Neural progenitor cell (in vitro differentiated cells): ENCODE data around the gene FLII. TPM values are rescaled to one million over a fixed set of nuclear protein-coding genes. Genes with fewer than 3 reads are reported as not detected.

Experiments
- DNase-seq: peaks from one replicate; pipeline ENCODE4 v3.0.0-alpha.2; 2016; ENCODE audit warnings: low spot score
- H2AFZ ChIP-seq: fragments of 200-600 bp; sonication (generic); replicated peaks from 2 replicates; pipeline ENCODE4 v1.6.1; 2016; ENCODE audit warnings: antibody characterized with exemption
- H3F3A ChIP-seq: fragments of 200-600 bp; sonication (generic); 2 replicates; pipeline ENCODE4 v1.6.1; 2016; ENCODE audit warnings: antibody characterized with exemption, low read depth
- H3K27ac ChIP-seq: fragments of 200-600 bp; sonication (generic); 2 replicates; pipeline ENCODE4 v1.5.1; 2016; ENCODE audit warnings: mild to moderate bottlenecking
- H3K27me3 ChIP-seq: fragments of 200-600 bp; sonication (generic); 2 replicates; pipeline ENCODE4 v1.6.1; 2016; ENCODE audit warnings: mild to moderate bottlenecking, moderate library complexity
- H3K36me3 ChIP-seq: fragments of 200-600 bp; sonication (generic); 2 replicates; pipeline ENCODE4 v1.5.1; 2016
- H3K4me1 ChIP-seq: fragments of 200-600 bp; sonication (generic); 2 replicates; pipeline ENCODE4 v1.6.1; 2016; ENCODE audit warnings: mixed run types
- H3K4me2 ChIP-seq: fragments of 200-600 bp; sonication (generic); 2 replicates; pipeline ENCODE4 v1.6.1; 2016
- H3K4me3 ChIP-seq: fragments of 200-600 bp; sonication (generic); 2 replicates; pipeline ENCODE4 v1.5.1; 2016
- H3K79me2 ChIP-seq: fragments of 200-600 bp; sonication (generic); 2 replicates; pipeline ENCODE4 v1.6.1; 2016; ENCODE audit warnings: low read depth
- H3K9ac ChIP-seq: fragments of 200-600 bp; sonication (generic); 2 replicates; pipeline ENCODE4 v1.6.1; 2016
- H3K9me3 ChIP-seq: fragments of 200-600 bp; sonication (generic); 2 replicates; pipeline ENCODE4 v1.5.1; 2016; ENCODE audit warnings: low read depth
- H4K20me1 ChIP-seq: fragments of 200-600 bp; sonication (generic); 2 replicates; pipeline ENCODE4 v1.6.1; 2016; ENCODE audit warnings: low read depth
- H3K27ac Mint-ChIP-seq: 3 replicates; pipeline ENCODE4 v1.8.0; 2021; ENCODE audit warnings: mixed read lengths
- H3K27me3 Mint-ChIP-seq: 2 replicates; pipeline ENCODE4 v1.8.0; 2022; ENCODE audit warnings: low read depth, mild to moderate bottlenecking, inconsistent platforms, moderate library complexity, mixed read lengths; ENCODE audit not compliant: insufficient read depth
- H3K36me3 Mint-ChIP-seq: 3 replicates; pipeline ENCODE4 v1.8.0; 2021; ENCODE audit warnings: mixed read lengths
- H3K4me1 Mint-ChIP-seq: 3 replicates; pipeline ENCODE4 v1.8.0; 2021; ENCODE audit warnings: mixed read lengths
- H3K4me3 Mint-ChIP-seq: 3 replicates; pipeline ENCODE4 v1.8.0; 2021; ENCODE audit warnings: mild to moderate bottlenecking, moderate library complexity, mixed read lengths
- H3K9me3 Mint-ChIP-seq: 3 replicates; pipeline ENCODE4 v1.8.0; 2020; ENCODE audit warnings: mixed read lengths
- EZH2 ChIP-seq: fragments of 200-600 bp; sonication (generic); IDR thresholded peaks from 2 replicates; pipeline ENCODE4 v1.6.1; 2017; ENCODE audit warnings: antibody characterized with exemption, mild to moderate bottlenecking, moderate library complexity
- EZH2phosphoT487 ChIP-seq: fragments of 200-600 bp; sonication (generic); IDR thresholded peaks from 2 replicates; pipeline ENCODE4 v1.6.1; 2017; ENCODE audit warnings: antibody characterized with exemption
- total RNA-seq: library from RNA; depleted of rRNA; stranded (reverse); fragments of >200 nt; gene quantifications from 2 replicates; pipeline ENCODE4 v1.2.3, GENCODE V29; 2015; ENCODE audit warnings: low replicate concordance
- TF ChIP-seq, protein P1 (sequence below): fragments of 200-600 bp; sonication (generic); IDR thresholded peaks from 2 replicates; pipeline ENCODE4 v1.5.1; 2017; ENCODE audit warnings: antibody characterized with exemption, mild to moderate bottlenecking

Gene FLII
- total RNA-seq, 1 donor from 2014 or later = 117 TPM

DNA sequence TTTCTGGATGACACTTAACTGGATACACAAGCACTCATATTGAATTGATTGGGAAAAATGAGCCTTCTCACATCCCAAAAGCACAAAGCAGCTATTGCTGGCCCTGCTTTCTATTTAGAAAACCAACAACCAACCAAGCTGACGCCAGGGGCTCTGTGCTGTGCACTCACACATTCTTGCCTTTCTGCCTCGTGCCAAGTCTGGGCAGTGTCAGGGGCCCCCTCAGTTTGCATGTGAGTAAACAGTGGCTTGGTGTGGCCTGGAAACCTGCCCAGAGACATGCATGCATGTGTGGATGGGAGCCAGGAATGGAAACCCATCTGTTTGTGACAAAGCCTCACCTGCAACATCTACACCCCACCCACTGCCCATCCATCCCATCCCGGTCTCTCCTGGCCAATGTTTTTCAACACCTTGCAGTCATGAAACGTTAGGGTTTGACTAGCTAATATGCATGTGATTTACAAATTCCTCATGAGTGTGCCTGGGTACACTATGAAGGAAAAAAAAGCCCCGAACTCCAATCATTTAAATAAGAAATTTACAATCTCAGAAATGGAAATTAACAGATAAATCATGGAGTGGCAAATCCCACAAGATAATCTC, 22.3 kb upstream of the FLII start:
- no peak for DNase-seq
- peaks cover 37% of the 10 kb centered on the region for H3K36me3 Mint-ChIP-seq

DNA sequence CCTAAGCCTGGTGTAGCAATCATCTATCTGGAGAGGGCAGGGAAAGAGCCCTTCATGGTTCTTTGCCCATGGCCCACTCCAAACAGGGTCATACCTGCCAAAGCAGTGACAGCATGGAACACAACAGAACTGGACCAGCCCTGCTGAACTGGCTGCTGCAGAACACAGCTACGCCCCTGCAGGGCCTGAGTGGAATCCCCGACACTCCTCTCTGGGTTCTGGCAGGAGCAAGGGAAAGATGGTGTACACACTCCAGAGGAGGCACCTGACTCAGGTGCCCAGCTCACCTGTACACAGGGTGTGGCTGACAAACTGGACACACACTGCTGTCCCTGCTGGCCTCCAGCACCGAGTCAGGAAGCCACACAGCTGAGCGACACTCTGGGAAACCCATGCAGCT, 21.7 kb upstream of the FLII start:
- no peak for TF ChIP-seq EZH2phosphoT487
- TF ChIP-seq, protein P1, sequence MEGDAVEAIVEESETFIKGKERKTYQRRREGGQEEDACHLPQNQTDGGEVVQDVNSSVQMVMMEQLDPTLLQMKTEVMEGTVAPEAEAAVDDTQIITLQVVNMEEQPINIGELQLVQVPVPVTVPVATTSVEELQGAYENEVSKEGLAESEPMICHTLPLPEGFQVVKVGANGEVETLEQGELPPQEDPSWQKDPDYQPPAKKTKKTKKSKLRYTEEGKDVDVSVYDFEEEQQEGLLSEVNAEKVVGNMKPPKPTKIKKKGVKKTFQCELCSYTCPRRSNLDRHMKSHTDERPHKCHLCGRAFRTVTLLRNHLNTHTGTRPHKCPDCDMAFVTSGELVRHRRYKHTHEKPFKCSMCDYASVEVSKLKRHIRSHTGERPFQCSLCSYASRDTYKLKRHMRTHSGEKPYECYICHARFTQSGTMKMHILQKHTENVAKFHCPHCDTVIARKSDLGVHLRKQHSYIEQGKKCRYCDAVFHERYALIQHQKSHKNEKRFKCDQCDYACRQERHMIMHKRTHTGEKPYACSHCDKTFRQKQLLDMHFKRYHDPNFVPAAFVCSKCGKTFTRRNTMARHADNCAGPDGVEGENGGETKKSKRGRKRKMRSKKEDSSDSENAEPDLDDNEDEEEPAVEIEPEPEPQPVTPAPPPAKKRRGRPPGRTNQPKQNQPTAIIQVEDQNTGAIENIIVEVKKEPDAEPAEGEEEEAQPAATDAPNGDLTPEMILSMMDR = no peak
- TF ChIP-seq EZH2 = no peak
- H3K4me3 ChIP-seq = no peak overlapping the region
- no peaks in the 10 kb centered on the region for H3K27me3 ChIP-seq
- DNase-seq = no peak
- Mint-ChIP-seq H3K4me1 (no peaks in the 10 kb centered on the region), H3K9me3 (no peaks in the 10 kb centered on the region), H3K27me3 (peaks cover 2% of the 10 kb centered on the region), H3K4me3 (no peak overlapping the region), H3K36me3 (peaks cover 33% of the 10 kb centered on the region), H3K27ac (no peak overlapping the region)
- peaks cover 4% of the 10 kb centered on the region for H3K36me3 ChIP-seq
- H3K9me3 ChIP-seq = no peaks in the 10 kb centered on the region
- no peaks in the 10 kb centered on the region for H3K4me1 ChIP-seq
- no peak overlapping the region for H2AFZ ChIP-seq
- no peak overlapping the region for H3K27ac ChIP-seq
- no peaks in the 10 kb centered on the region for H3F3A ChIP-seq
- H4K20me1 ChIP-seq = peaks cover 4% of the 10 kb centered on the region
- no peak overlapping the region for H3K4me2 ChIP-seq
- H3K9ac ChIP-seq = no peak overlapping the region
- no peaks in the 10 kb centered on the region for H3K79me2 ChIP-seq

More for the DNA sequence above, 22.3 kb upstream of the FLII start:
- no peaks in the 10 kb centered on the region for H3K4me1 Mint-ChIP-seq
- Histone ChIP-seq H3K4me3 (no peak overlapping the region), H3K4me2 (no peak overlapping the region), H3K27me3 (no peaks in the 10 kb centered on the region), H3K9ac (no peak overlapping the region), H3K27ac (no peak overlapping the region), H3K4me1 (no peaks in the 10 kb centered on the region), H2AFZ (no peak overlapping the region), H4K20me1 (peaks cover 4% of the 10 kb centered on the region), H3F3A (no peaks in the 10 kb centered on the region), H3K36me3 (peaks cover 6% of the 10 kb centered on the region), H3K79me2 (no peaks in the 10 kb centered on the region), H3K9me3 (no peaks in the 10 kb centered on the region)
- TF ChIP-seq EZH2 (no peak), EZH2phosphoT487 (no peak)
- TF ChIP-seq, protein P1 = no peak
- peaks cover 2% of the 10 kb centered on the region for H3K27me3 Mint-ChIP-seq
- no peak overlapping the region for H3K4me3 Mint-ChIP-seq
- no peaks in the 10 kb centered on the region for H3K9me3 Mint-ChIP-seq
- no peak overlapping the region for H3K27ac Mint-ChIP-seq

GRCh38 chr17:18278867-18279266, 20.3 kb upstream of the FLII start:
- Histone ChIP-seq H3K4me2 (no peak overlapping the region), H3K9me3 (no peaks in the 10 kb centered on the region), H3K27ac (no peak overlapping the region), H3K9ac (no peak overlapping the region), H3K4me3 (no peak overlapping the region), H3K27me3 (no peaks in the 10 kb centered on the region), H4K20me1 (peaks cover 4% of the 10 kb centered on the region), H2AFZ (no peak overlapping the region), H3K36me3 (no peaks in the 10 kb centered on the region), H3F3A (no peaks in the 10 kb centered on the region), H3K4me1 (no peaks in the 10 kb centered on the region), H3K79me2 (no peaks in the 10 kb centered on the region)
- H3K9me3 Mint-ChIP-seq = no peaks in the 10 kb centered on the region
- no peak overlapping the region for H3K4me3 Mint-ChIP-seq
- TF ChIP-seq EZH2 (no peak), EZH2phosphoT487 (no peak)
- TF ChIP-seq, protein P1 = no peak
- H3K4me1 Mint-ChIP-seq = no peaks in the 10 kb centered on the region
- H3K27me3 Mint-ChIP-seq = peaks cover 2% of the 10 kb centered on the region
- no peak overlapping the region for H3K27ac Mint-ChIP-seq
- no peak for DNase-seq
- H3K36me3 Mint-ChIP-seq = peaks cover 26% of the 10 kb centered on the region
